Colon (tissue), 2 donors: Measurements from ENCODE around the gene FOLR1.
"Not testable (repeated sequence)": the region's sequence is repeated elsewhere in the genome, so short reads cannot be mapped to it uniquely, and the experiment has no call there.

Experiments used
- FAIRE-seq: peaks from 2 replicates; lab custom pipeline; 2012; peaks lifted over from hg19 to GRCh38; lab: Jason Lieb, UNC
- donor health status: control.
- donor health status: control.

The FOLR1 gene

GRCh38 chr11:72181553-72181958 is 10.4 kb upstream of the FOLR1 start:
- FAIRE-seq, result not testable (repeated sequence)

- no peak for FAIRE-seq
Observed at GRCh38 chr11:72188267-72188666, 3.7 kb upstream of the FOLR1 start.

GRCh38 chr11:72189455-72190250 is 2.3 kb upstream of the FOLR1 start:
- no peak for FAIRE-seq

- FAIRE-seq, result no peak
Observed at GRCh38 chr11:72190631-72191071, 1.3 kb upstream of the FOLR1 start.

GRCh38 chr11:72195518-72196270 is 3.8 kb downstream of the FOLR1 start:
- no peak for FAIRE-seq

- peak; percentile 95 for FAIRE-seq
Observed at GRCh38 chr11:72201445-72201844, 9.5 kb downstream of the FOLR1 start.

GRCh38 chr11:72202571-72202970 is 10.6 kb downstream of the FOLR1 start:
- no peak for FAIRE-seq

- no peak for FAIRE-seq
Observed at GRCh38 chr11:72203163-72203562, 11.2 kb downstream of the FOLR1 start.

GRCh38 chr11:72204886-72205285 is 12.9 kb downstream of the FOLR1 start:
- no peak for FAIRE-seq

GRCh38 chr11:72206794-72207193 is 14.9 kb downstream of the FOLR1 start:
- not testable (repeated sequence) for FAIRE-seq

GRCh38 chr11:72208281-72208680 is 16.3 kb downstream of the FOLR1 start:
- FAIRE-seq, result no peak

- FAIRE-seq, result no peak
Observed at GRCh38 chr11:72209101-72209500, 17.2 kb downstream of the FOLR1 start.

- FAIRE-seq, result no peak
Observed at GRCh38 chr11:72216638-72217037, 24.7 kb downstream of the FOLR1 start, which contains the start of gene FOLR2. FOLR2 (plus strand) TSS chr11:72216794; CDS start chr11:72218585, 1,791 bp downstream.

- no peak for FAIRE-seq
Observed at GRCh38 chr11:72217841-72218240, 25.9 kb downstream of the FOLR1 start.

GRCh38 chr11:72218251-72218745 is 26.4 kb downstream of the FOLR1 start:
- FAIRE-seq, result no peak

- no peak for FAIRE-seq
Observed at GRCh38 chr11:72220696-72221363, 28.9 kb downstream of the FOLR1 start.

GRCh38 chr11:72221386-72222075 is 29.6 kb downstream of the FOLR1 start:
- no peak for FAIRE-seq

- FAIRE-seq, result no peak
Observed at GRCh38 chr11:72222106-72222891, 30.4 kb downstream of the FOLR1 start.

GRCh38 chr11:72222907-72223614 is 31.1 kb downstream of the FOLR1 start:
- peak; percentile 14 for FAIRE-seq
